ENCODE measurements around the gene PSRC1. TPM values are rescaled to one million over a fixed set of nuclear protein-coding genes. Genes with fewer than 3 reads are reported as not detected.

Gene PSRC1
- total RNA-seq, 4 donors from 2014 or later: 1.7 to 8.7 (median 2.1) TPM

DNA sequence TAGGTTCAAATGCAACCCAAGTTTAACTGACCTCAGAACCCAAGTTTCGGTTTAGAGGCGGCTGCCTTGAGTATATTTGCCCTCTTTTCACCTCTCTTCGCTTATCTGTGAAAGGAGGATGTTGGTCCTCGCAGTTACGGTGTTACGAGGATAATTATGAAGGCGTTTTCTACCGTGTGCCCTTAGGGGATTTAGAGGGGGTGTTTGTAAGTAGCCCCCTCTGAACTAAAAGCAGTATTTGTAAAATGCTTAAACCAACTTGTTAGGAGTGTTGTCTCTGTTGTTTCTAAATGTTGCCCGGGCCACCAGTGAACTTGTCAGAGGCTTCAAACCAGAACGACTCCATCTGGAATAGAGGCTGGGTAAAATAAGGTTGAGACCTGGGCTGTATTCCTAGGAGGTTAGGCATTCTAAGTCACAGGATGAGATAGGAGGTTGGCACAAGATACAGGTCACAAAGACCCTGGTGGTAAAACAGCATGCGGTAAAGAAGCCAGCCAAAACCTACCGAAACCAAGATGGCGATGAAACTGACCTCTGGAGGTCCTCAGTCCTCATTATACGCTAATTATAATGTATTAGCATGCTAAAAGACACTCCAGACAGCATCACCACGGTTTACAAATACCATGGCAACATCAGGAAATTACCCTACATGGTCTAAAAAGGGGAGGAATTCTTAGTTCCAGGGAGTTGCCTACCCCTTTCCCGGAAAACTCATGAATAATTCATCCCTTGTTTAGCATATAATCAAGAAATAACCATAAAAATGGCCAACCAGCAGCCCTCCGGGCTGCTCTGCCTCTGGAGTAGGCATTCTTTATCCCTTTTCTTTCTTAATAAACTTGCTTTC is 1.0 kb upstream of the PSRC1 start:
- no peak for DNase-seq (ENCODE audit: low spot score)
- no peak for ATAC-seq (ENCODE audit: low FRiP score)
- TF ChIP-seq, protein P1, sequence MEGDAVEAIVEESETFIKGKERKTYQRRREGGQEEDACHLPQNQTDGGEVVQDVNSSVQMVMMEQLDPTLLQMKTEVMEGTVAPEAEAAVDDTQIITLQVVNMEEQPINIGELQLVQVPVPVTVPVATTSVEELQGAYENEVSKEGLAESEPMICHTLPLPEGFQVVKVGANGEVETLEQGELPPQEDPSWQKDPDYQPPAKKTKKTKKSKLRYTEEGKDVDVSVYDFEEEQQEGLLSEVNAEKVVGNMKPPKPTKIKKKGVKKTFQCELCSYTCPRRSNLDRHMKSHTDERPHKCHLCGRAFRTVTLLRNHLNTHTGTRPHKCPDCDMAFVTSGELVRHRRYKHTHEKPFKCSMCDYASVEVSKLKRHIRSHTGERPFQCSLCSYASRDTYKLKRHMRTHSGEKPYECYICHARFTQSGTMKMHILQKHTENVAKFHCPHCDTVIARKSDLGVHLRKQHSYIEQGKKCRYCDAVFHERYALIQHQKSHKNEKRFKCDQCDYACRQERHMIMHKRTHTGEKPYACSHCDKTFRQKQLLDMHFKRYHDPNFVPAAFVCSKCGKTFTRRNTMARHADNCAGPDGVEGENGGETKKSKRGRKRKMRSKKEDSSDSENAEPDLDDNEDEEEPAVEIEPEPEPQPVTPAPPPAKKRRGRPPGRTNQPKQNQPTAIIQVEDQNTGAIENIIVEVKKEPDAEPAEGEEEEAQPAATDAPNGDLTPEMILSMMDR (IDR thresholded peaks at IDR 0.05): no peak

DNA sequence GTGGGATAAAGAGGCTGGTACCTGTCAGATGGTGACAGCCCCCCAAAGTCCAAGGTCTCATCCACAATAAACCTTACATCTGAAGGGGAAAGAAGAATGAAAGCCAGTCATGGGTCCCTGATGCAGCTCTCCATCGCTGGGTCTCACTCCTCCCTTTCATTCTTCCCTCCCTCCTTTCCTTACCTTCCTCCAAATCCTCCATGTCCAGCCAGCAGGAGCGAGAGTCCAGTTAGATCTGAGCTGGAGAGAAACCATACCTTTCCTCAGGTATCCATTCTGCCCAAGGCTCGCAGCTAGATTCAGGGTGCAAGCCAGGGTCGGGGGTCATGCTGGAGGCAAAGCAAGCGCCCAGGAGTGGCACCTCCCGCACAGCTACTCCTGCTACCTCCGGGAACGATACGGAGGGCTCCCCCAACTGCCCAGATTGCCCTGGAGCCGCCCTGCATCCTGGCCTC is 421 bp downstream of the PSRC1 start:
- ATAC-seq (ENCODE audit: low FRiP score) (no peak), DNase-seq (ENCODE audit: low spot score) (no peak)
- TF ChIP-seq, protein P1 (IDR thresholded peaks at IDR 0.05): no peak

DNA sequence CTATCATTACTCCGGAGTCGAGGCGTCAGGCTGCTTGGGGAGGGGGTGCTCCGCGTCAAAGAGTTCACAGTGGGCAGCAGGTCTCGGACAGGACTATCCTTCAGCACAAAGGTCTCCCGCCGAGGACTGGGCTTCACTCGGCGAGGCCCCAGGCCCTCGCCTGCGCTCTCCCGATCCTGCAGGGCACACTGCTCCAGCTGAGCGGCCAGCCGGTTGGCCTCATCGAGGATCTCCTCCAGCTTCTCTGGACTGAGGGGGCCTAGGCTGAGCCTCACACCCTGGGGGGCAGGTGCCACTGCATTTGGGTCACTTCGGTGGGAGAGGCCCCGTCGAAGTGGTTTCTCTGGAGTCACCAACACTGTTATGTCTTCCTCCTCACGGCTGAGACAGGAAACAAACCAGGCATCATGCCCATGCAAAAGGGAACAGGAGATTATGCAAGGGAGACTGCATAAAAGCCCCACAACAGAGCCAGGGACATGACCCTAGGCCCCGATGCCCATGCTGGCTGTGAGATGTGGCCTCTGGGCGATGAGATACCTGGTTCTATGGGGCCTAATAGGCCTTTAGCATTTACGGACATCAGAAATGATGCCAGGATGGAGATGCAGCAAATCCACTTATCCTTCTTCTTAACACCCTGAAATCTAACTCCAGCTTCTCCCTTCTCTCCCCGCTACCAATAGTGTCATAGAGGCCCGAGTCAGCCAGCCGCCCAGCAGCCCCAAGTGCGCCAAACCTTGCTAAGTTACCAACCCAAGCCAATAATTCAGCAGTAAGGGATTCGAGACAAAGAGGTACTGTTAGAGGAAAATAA is 1.1 kb downstream of the PSRC1 start:
- TF ChIP-seq, protein P1 (IDR thresholded peaks at IDR 0.05): no peak
- ATAC-seq (ENCODE audit: low FRiP score) (no peak), DNase-seq (ENCODE audit: low spot score) (no peak)

DNA sequence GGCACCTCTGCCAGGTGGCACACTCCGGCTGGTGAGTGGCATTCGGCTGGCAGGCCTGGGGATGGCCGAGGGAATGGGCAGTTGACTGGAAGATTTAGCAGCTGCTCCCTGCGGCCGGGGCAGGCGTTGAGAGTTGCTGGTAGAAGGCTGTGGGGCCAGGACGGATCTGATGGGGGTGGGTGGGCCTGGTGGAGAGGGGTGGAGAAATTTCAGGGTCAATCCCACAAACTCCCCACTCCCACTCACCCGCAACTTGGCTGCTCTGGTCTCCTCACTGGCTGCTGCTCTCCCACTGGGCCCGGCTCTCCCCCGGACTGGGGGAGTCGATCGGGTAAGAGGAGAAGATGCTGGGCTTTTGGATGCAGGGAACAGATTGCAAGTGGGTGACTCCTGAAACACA is 2.1 kb downstream of the PSRC1 start:
- DNase-seq (ENCODE audit: low spot score) (no peak), ATAC-seq (ENCODE audit: low FRiP score) (no peak)
- TF ChIP-seq, protein P1 (IDR thresholded peaks at IDR 0.05): no peak

DNA sequence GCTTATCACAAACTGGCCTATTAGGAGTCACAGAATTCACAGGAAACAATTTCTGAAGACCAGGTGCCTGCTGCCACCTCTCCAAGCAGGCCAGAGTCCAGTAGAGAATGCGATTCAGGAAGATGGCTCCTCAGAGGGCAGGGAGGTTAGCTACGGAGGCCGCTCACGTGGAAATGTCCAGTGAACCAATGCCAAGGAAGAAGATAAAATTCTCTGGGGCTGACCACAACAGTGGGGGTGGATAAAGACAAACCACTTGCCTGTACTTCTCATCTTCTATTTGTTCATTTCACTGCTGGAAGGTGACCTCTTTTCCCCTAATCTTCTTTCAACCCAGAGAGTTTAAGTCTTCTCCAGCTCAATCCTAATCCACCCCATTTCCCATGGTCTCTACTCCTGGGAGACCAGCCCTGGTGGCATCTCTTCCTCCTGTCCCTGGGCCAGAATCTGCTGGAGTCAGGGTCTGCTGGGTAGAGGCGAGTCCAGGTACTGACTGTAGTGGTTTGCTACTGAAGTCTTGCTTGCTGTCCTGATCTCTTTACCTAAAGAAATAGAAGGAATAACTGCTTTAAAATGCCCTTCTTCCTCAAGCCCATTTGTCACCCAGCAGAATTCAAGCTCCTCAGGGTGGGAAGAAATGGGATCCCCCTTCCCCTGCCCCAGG is 3.2 kb downstream of the PSRC1 start:
- TF ChIP-seq, protein P1 (IDR thresholded peaks at IDR 0.05): no peak
- no peak for DNase-seq (ENCODE audit: low spot score)
- no peak for ATAC-seq (ENCODE audit: low FRiP score)

DNA sequence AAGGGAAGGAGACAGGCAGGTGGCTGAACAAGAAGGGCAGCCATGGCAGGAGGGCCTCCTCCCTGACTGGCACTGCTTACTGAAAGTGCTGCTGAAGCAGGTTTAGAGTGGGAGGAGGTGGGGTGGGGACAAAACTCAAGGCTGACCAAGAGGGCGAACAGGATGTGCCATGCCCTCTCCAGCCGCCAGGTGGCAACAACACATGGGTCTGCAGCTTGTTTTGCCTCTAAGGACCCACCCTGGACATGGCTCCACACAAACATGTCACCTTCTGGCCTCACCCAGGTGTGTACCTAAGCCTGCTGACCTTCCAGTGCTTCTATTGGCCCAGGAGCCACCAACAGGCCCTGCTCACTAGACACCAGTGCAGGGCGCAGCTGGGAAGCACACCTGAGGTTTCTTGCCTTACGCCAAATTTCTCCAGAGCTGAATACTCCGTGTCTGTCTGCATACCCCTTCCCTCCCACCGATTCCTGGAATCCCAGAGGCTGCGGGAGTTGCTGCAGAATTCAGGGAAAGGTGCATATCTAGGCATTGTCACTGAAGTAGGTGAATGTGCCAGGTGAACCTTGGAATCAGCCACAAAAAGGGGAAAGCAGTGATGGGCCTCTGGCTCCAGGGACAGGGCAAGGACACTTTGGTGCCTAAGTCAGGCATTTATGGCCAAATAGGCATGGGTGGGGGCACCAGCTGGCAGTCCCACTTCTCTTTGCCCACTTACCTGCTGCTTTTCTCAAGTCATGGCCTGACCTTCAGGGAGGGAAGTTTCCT is 5.3 kb downstream of the PSRC1 start:
- TF ChIP-seq, protein P1 (IDR thresholded peaks at IDR 0.05): peak in 1 of 3 donors; percentile 45
- DNase-seq (ENCODE audit: low spot score): peak; percentile 61
- ATAC-seq (ENCODE audit: low FRiP score): peak; percentile 55
